Liver (tissue), 3 donors: ENCODE measurements around the gene SLC2A9.

Experiments
- CTCF ChIP-seq: fragments of 150-350 bp; IDR thresholded peaks from 2 replicates; pipeline ENCODE4 v1.5.1; 2017; ENCODE audit warnings: improper control_type of control experiment, low read depth, low read length; ENCODE audit not compliant: missing input control
- HNF4A ChIP-seq, 2 donors: conservative IDR thresholded peaks; 2 replicates each; pipeline ENCODE4 v1.6.1; 2016; ENCODE audit warnings: antibody characterized with exemption in 2 of 2, mild to moderate bottlenecking in 2 of 2
- HNF4G ChIP-seq: IDR thresholded peaks from 2 replicates; pipeline ENCODE4 v1.6.1; 2016; ENCODE audit warnings: antibody characterized with exemption
- JUND ChIP-seq, 2 donors: IDR thresholded peaks; 2 replicates each; pipeline ENCODE4 v1.6.1; 2016; ENCODE audit warnings: antibody characterized with exemption in 2 of 2
- MAX ChIP-seq: IDR thresholded peaks from 2 replicates; pipeline ENCODE4 v1.6.1; 2016; ENCODE audit warnings: antibody characterized with exemption
- RAD21 ChIP-seq, 2 donors: IDR thresholded peaks; 2 replicates each; pipeline ENCODE4 v1.6.1; 2016; ENCODE audit warnings: antibody characterized with exemption in 2 of 2, mild to moderate bottlenecking in 2 of 2
- REST ChIP-seq: IDR thresholded peaks from 2 replicates; pipeline ENCODE4 v1.6.1; 2016; ENCODE audit warnings: antibody characterized with exemption, mild to moderate bottlenecking
- SP1 ChIP-seq: IDR thresholded peaks from 2 replicates; pipeline ENCODE4 v1.6.1; 2018; ENCODE audit warnings: antibody characterized with exemption, mild to moderate bottlenecking
- TAF1 ChIP-seq: conservative IDR thresholded peaks from 2 replicates; pipeline ENCODE4 v1.6.1; 2016; ENCODE audit warnings: antibody characterized with exemption, mild to moderate bottlenecking
- YY1 ChIP-seq: IDR thresholded peaks from 2 replicates; pipeline ENCODE4 v1.6.1; 2016; ENCODE audit warnings: antibody characterized with exemption, mild to moderate bottlenecking
- donor health status: healthy.
- donor health status: healthy.

- no peak for TF ChIP-seq RAD21 (IDR thresholded peaks at IDR 0.05)
- TF ChIP-seq HNF4G = no peak
- no peak for TF ChIP-seq CTCF
- no peak for TF ChIP-seq MAX
- no peak for TF ChIP-seq REST
- no peak for TF ChIP-seq TAF1
- TF ChIP-seq YY1 = no peak
- TF ChIP-seq SP1 = no peak
- TF ChIP-seq HNF4A (conservative IDR thresholded peaks at IDR 0.05) = no peak
- no peak for TF ChIP-seq JUND (IDR thresholded peaks at IDR 0.05)
Measured at GRCh38 chr4:9861561-9861960, 159.7 kb downstream of the SLC2A9 start.
